HG03575 (cell line): ENCODE data around the gene GALNT1.

Experiments
- ATAC-seq: cut with Tn5 transposase; IDR thresholded peaks from one replicate; pipeline ENCODE4 v1.9.1; 2021; ENCODE audit not compliant: unreplicated experiment, insufficient number of reproducible peaks, low FRiP score; ENCODE audit errors: extremely low read depth

The GALNT1 gene

DNA sequence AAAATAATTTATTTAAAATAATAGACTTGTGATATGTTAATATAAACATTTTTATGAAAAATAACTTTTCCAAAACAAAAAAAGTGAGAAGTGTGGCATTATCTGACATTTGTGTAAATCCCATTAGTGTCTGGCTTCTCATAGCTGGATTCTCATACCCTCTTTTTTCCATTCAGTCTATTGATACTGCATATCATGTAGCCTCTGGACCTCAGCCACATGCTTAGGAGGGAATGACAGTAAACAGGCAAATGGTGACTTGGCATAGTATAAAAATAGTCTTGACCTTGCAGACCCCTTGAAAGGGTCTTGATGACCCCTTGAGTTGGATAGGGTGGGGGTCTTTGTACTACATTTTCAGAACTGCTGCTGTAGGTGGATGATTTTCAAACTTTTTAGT is 29.2 kb downstream of the GALNT1 start:
- no peak for ATAC-seq

DNA sequence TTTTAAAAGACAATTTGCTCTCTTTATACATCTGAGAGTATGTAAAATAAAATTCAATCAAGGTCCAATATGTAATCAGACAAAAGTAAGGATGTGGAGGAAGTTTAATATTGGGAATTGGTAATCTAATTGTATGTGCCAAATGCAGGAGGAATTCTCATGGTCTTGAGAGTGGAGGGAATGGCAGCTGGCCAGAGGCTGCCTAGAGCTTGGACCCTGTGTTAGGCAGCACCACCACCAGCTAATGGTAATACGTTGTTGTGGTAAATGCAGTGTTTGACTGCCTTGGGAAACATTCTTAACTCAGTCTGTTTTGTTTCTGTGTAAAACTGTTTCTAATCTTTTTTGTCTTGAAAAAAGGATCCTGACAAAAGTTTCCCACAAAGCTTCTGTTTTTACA is 30.0 kb downstream of the GALNT1 start:
- ATAC-seq: no peak

- no peak for ATAC-seq
These were observed 34.5 kb downstream of the GALNT1 start for GRCh38 chr18:35616074-35616473.

DNA sequence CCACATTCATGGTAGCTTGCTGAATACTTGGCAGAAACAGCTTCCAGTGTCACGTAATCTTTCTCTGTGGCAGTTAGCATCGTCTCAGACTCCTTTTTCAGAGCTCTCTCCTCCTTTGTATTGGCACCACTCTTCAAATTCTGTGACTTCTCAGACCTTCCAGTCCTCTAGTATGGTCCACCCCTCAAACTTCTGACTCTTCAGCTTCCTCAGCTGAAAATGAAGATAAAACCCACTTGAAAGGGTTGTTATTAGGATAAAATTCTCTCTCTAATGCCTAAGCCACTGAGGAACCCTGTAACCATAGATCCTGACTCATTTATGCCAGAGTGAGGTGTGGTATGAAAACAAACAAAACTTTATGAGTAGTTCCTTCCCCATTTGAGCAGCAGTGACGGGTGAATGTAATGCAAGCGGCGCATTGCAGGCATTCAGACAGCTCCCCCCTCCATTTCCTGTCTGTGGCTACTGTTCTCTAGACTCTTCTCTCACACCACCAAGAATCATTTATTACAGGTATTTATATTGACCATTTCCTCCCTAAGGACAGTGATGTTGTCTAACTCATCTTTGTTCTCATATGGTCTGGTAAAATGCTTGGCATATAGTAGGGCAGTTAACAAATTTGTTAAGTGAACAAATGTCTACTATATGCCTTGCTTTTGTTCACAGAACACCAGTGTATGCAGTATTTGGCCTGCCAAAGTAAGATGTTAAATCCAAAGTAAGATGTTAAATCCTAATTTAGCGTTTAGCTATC is 35.3 kb downstream of the GALNT1 start:
- peak; percentile 92 for ATAC-seq

DNA sequence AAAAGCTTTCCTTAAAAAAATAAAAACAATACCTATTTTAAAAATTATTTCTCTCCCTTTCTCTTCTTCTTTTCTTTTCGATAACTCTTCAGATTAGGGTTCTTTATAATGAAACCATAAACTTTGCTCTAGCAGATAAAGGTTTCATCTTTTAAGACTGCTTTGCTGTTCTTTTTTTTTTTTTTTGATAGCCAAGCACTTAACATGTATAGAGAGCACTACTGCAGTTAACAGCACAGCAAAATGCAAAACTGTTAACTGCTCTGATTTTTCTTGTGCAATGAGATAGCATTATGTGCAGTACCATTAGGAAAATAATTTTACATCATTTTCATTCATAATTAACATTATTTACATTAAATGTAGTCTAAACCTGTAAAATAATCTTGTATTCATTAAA is 36.3 kb downstream of the GALNT1 start:
- ATAC-seq: no peak

GRCh38 chr18:35618289-35618688 is 36.7 kb downstream of the GALNT1 start:
- no peak for ATAC-seq

GRCh38 chr18:35618696-35619095 is 37.2 kb downstream of the GALNT1 start:
- no peak for ATAC-seq

DNA sequence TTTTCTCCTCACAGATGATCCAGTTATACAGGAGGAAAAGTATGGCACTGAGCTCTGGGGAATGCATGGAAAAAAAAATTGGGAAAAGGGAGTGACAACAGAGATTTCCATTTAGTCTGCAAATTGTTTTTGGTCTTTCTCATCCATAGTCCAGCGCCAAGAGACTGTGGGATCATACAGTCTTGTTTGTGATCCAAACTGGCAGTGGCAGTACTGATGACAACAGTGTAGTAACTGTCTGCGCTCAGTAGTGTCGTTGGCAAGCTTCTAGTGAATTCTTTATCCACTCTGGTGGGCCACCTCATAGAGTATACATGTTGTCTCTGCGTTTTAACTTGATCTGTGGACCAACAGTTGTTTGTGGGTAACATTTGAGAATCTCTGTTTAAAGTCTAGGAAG is 37.9 kb downstream of the GALNT1 start:
- ATAC-seq: no peak

- no peak for ATAC-seq
These were observed 38.4 kb downstream of the GALNT1 start for GRCh38 chr18:35619941-35620340.

GRCh38 chr18:35620765-35621164 is 39.2 kb downstream of the GALNT1 start:
- ATAC-seq: no peak

- ATAC-seq: no peak
These were observed 41.7 kb downstream of the GALNT1 start for GRCh38 chr18:35623255-35623654.

DNA sequence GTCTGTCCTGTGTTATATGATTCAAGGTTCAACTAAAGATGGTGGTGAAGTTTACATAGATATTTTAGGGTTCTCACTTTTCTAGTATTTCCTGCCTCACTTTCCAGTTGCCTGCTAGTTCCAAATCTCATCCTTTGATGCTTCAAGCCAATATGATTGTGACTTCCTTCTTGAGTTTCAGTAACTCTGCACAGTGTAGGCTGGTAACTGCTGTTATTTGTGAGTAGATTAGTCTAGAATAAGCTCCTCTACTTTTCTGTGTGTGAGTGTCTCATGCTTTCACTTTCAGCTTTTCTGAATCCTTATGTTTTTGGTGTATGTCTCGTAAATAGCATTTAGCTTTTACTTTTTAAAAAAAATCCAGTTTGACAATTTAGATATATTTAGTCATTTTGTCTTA is 42.6 kb downstream of the GALNT1 start:
- peak; percentile 75 for ATAC-seq

DNA sequence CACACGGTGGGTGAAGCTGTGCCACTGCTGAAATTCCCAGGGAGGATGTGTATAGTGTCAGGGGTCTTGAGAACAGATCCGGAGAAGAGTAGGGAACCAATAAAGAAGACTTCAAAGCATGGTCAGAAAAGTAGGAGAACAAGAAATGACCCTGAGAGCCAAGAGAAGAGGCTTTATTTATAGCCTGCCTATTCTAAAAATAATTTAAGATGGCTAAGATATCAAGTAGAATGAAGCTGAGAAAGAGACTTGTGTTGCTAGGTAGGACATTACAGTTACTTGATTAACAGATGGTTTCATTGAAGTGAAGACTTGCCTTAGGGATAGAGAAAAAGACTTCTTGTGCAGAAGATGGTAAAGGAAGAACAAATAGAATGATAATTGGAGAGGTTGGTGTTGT is 43.7 kb downstream of the GALNT1 start:
- ATAC-seq: no peak

DNA sequence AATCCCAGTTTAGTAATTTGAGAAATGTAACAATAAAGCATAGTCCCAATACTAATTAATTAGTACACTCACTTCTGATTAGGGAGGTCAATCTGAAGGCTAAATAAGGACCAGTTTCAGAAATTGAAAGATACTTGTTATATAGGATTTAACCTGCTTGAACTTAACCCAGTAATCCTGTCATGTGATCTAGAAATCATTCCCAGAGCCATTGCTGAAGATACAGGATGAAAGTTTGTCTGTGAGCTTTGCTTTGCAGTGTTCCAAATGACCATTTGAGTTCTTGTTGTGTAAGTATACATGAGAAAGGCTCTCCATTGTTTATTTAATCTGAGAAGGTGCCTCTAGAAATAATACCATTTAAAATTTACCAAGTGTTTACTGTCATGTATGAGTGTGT is 52.2 kb downstream of the GALNT1 start:
- no peak for ATAC-seq

DNA sequence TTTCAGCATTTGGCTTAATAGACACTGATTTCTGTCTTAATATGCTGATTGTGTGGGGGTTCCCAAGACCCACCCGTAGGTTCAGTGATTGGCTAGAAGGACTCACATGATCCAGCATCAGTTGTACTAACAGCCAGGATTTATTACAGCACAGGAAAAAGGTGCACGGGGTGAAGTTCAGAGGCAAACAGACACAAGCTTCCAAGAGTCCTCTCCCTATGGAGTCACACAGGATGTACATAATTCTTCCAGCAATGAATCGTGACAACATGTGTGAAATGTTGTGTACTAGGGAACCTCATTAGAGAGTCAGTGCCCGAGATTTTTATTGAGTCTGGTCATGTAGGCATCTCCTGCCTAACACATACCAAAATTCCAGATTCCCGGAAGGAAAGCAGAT is 52.8 kb downstream of the GALNT1 start:
- ATAC-seq: no peak

- no peak for ATAC-seq
These were observed 53.6 kb downstream of the GALNT1 start for GRCh38 chr18:35635170-35635569.

DNA sequence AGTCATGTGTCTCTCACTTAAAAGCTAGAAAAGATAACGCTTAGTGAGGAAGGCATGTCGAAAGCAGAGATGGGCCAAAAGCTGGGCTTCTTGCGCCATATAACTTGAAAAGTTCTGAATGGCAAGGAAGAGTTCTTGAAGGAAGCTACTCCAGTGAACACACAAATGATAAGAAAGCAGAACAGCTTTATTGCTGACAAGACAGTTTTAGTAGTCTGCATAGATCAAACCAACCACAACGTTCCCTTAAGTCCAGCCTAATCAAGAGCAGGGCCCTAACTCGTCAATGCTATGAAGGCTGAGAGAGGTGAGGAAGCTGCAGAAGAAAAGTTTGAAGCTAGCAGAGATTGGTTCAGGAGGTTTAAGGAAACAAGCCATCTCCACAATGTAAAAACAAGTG is 55.7 kb downstream of the GALNT1 start:
- no peak for ATAC-seq

GRCh38 chr18:35639296-35639695 is 57.8 kb downstream of the GALNT1 start:
- ATAC-seq: no peak

- ATAC-seq: no peak
These were observed 59.9 kb downstream of the GALNT1 start for GRCh38 chr18:35641467-35641866.

- no peak for ATAC-seq
These were observed 60.4 kb downstream of the GALNT1 start for GRCh38 chr18:35641916-35642315.

DNA sequence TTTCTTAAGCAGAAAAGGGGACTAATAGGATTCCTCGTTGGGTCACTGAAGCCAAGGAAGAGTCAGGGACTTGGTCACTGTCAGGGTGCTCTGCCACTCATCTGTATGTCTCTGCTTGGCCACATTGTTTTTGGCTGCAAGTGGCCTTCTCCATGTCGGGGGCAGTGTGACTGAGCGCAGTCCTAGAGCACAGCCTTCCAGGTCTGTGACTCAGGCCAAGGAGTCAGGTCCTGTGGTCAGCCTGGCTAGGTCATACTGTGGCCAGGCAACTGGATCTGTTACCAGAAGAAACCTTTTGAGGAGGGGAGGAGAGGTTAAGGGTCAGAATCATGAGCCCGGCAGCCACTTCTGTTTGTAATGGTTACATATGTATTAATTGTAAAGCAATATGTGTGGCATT is 61.3 kb downstream of the GALNT1 start:
- no peak for ATAC-seq
